HG03175 (cell line): ENCODE measurements around the gene GNG8.

ENCODE experiments used
- ATAC-seq: cut with Tn5 transposase; IDR thresholded peaks from one replicate; pipeline ENCODE4 v1.9.1; 2021; ENCODE audit warnings: mild to moderate bottlenecking, moderate library complexity; ENCODE audit not compliant: unreplicated experiment

The GNG8 gene

DNA sequence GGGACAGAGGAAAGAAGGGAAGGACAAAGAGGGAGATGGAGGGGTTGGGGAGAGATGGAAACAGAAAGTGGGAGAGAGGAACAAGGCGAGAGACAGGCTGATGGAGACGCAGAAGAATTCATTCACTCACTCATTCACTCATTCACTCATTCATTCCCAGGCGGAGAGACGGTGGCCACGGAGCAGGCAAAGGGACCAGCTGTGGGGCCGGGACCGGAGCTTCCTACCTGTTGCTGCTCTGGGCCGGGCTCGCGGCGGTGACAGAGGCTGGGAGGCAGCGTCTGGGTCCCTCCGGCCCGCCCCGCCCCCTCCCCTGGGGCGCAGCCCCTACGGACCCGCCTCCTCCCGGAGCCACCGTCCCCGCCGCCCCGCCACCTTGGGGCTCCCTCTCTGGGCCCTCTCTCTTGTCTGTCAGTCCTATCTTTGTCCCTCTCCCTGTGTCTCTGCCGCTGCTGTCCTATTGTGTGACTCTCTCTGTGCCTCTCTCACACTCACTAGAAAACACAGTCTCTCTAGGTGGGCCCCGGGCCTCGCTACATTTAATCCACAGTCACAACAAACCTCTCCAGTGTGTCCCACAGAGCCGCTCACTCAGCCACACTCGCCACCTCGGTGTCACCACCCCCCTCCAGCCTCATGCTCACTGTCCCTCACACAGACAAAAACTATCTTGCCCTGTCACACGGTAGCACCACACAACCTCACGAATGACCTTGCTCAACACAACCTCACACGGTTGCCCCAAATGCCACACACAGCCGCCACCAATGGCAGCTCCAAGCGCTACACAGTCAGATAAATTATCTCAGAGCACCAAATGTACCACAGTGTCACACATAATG lies at the start of gene GNG8:
Gene GNG8 (minus strand): TSS at position 283 of the 842 bp plus-strand sequence. CDS start 1,520 bp downstream, outside the sequence.
- ATAC-seq, result no peak

DNA sequence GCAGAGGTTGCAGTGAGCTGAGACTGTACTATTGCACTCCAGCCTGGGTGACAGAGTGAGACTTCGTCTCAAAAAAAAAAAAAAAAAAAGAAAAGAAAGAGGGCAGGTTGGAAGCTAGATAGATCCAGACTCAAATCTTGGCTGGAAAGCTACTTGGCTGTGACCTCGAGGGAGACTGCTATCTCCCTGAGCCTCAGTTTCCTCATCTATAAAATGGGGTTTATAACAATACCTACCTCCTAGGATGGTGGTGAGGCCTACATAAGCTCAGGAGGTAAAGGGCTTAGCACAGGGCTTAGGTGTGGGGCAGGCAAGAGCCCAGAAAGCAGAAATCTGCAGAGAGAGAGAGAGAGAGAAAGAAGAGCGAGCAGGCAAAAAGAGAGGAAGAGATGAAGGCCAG lies 49.2 kb upstream of the GNG8 start:
- no peak for ATAC-seq

DNA sequence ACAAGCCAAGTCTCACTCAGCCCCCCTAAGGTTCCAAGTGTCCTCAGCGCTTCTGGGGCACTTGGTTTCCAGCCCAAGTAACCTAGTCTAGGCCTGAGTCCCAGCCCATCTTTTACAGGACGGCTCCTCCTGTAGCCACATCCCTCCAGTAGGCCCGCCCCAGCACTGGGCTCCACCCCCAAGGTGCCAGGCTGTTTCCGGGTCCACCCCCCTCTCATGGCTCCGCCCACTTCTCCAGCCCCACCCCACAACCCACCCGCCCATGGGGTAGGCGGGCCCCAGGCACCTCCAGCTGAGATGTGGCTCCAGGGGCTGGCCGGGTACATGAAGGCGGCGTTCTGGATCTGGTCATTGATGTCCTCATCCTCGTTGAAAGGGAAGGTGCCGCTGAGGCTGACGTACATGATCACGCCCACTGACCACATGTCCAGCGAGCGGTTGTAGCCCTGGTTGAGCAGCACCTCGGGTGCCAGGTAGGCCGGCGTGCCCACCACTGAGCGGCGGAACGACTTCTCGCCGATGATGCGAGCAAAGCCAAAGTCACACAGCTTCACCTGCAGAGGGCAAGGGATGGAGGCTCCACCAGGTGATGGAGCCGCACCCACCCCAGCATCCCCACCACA lies 42.2 kb upstream of the GNG8 start:
- no peak for ATAC-seq

DNA sequence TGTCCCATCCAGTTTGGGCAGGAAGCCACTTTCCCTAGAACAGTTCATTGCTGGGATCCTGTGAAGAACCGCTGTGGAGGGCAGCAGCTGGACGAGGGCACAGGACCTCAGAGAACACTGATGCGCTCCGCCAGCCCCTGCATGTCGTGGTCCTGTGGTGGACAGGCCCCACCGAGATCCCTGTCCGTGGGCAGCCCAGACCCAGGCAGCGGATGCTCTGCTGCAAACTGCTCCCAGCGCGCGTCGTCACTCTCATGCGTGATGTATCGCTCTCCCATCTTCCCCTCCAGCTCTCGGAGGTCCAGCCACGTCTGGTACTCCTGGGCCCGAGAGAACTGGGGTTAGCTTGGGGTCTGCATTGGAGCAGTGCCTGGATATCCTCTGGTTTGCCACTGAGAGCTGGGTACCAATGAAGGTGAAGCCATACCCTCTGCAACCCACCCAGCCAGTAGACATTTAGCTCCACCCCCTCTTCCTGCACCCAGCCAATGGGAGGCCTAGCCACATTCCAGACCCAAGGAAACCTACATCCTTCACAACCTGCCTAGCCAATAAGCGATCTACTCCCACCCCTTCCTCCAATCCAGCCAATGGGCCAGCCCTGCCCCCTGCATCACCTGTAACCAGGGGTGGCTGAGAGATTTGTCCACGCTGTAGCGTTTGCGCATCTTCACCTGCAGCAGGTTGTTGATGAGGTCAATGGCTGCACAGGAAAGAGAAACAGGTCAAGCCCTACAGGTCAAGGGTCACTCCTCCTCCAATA lies 38.6 kb upstream of the GNG8 start:
- ATAC-seq, result no peak

DNA sequence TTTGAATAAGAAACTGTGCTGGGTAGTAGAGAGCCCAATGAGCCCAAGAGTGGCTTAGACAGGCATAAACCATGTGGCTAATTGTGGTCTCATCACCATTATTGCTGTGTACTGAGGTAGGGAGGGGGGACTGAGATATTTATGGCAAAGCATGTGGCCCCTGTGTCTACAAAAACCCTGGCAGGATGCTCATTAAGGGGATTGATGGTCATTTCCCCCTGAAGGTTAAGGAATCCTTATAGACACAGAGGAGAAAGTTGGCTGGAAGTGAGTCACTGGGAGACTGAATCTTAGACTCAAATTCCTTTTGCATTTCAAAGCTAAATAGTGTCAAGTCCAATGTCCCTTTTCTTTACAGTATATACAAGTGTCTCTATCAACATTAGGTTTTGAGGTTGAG lies 34.8 kb upstream of the GNG8 start:
- no peak for ATAC-seq

DNA sequence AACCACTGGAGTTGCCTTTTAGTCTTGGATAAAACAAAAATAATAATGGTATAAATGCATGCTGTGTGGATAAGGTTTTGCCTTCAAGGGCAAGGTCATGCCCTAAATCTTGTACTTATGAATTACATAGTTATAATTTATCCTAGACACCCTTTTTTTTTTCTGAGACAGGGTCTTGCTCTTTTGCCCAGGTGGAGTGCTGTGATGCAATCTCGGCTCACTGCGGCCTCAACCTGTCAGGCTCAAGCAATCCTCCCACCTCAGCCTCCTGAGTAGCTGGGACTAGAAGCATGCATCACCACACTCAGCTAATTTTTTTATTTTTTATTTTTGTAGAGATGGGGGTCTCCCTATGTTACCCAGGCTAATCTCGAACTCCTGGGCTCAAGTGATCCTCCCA lies 32.7 kb upstream of the GNG8 start:
- ATAC-seq, result no peak

DNA sequence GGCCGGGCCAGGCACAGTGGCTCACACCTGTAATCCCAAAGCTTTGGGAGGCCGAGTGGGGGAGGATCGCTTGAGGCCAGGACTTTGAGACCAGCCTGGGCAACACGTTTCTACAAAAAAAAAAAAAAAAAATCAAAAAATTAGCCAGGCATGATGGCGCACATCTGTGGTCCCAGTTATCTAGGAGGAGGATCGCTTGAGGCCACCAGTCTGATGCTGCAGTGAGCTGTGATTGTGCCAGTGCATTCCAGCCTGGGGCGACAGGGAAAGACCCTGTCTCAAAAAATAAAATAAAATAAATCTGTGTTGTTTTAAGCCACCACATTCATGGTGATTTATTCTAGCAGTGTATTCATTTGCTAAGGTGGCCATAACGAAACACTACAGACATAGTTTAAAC lies 29.1 kb upstream of the GNG8 start:
- no peak for ATAC-seq

DNA sequence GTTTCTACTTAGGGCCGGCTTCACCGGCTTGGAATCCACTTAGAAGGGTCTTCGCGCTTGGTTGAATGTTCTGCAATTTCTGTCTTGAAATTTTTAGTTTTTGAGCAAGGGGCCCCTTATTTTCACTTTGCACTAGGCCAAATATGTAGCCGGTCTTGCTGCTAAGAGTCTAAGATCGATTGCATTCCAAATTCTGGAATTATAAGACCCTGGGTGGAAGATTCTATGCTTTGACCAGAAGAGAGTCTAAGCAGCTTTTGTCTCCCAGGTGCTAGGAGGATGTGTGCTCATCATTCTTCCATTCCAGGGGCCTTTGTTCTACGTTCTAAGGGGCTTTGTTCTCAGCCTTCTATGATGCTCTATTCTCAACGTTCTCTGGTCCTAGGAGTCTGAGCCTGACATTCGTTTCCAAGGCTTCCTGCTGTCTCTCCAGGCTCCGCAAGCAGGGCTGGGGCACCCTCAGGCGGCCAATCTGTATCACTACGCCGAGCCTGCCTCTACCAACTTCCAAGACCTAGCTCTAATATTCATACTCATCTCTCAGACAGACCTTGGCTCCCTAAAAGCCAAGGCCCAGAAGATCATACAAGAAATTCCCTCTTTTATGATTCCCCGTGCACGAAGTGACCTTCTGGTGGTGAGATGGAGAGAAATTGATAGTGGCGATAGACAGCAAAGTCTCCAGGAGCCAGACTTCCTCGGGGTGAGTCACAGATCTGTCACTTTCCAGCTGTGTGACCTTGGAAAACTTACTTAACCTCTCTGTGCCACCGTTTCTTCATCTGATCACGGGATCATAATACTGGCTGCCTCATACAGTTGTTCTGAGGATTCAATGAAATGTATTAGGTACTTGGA lies 26.0 kb upstream of the GNG8 start:
- no peak for ATAC-seq

DNA sequence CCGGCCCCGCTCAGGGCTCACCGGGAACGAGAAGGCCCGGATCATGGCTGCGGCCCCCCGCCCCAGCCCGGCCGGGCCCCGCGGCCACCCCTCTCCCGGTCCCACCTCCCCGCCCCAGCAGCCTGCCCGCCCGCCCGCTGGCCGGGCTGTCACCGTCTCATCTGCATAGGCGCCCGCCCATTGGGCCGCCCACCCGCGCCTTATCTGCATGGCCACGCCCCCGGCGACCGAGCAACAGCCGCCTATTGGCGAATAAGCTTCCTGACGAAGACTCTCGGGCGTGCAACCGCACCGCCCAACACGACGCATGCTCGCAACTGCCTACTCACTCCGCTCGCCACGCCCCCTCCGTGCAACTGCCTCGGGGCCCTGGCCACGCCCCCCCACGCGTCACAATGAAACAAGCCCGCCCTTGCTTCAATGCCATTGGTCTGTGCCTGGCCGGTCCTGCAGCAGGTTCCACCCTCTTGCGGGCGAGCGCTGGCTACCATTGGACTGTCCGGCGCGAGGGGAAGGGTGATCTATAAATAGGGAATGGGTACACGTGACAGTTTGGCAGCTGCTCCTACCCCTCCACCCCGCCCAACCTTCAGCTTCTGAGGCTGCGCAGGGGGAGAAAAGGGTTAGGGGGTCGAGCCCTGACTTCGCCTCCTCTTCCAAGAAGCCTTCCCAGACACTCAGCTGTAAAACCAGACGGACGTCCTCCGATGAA lies 25.2 kb upstream of the GNG8 start, which contains the start of gene DACT3:
Gene DACT3 (minus strand): TSS at position 163 of the 712 bp plus-strand sequence. CDS start 118 bp downstream, at position 45.
- peak; percentile 90 for ATAC-seq

DNA sequence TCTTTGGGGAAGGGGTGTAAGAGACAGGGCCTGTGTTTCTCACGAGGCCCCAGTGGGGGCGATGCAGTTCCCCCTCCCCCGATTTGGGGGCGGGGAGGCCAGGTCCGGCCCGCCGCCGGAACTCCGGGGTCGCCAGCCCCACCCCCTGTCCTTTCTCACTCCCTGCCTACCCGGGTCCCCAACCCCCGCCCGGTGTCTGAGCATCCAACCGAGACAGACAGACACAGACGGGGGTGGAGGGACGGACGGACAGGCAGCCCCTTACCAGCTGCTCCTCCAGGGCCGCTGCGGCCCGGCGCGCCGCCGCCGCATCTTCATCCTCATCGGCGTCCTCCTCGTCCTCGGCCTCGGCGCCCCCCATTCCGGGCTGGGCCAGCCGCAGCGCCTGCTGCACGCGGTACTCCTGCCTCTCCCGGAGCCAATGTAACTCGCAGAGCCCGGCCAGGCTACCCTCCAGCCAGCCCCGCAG lies 24.6 kb upstream of the GNG8 start:
- no peak for ATAC-seq

DNA sequence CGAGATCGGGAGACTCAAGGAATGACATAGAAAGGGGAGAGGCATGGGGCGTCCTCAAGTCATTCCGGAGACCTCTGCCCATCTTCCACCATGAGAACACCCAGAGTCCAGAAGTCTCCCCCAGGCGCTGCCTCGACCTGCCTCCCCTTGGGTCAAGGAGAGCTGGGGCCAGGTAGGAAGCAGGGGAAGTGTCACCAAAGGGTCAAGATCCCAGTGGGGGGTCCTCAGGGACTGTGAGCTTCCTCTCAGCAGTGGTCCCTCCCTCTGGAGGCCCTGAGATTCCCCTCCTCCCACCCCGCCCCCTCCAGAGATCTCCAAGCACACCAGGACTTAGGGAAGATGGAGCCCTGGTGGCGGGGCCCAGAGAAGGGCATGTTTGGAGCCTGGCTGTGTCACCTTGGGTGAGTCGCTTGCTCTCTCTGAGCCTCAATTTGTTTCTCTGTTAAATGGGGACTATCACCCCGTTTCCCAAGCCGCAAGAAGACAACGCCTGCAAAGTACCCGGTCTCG lies 24.1 kb upstream of the GNG8 start:
- no peak for ATAC-seq

DNA sequence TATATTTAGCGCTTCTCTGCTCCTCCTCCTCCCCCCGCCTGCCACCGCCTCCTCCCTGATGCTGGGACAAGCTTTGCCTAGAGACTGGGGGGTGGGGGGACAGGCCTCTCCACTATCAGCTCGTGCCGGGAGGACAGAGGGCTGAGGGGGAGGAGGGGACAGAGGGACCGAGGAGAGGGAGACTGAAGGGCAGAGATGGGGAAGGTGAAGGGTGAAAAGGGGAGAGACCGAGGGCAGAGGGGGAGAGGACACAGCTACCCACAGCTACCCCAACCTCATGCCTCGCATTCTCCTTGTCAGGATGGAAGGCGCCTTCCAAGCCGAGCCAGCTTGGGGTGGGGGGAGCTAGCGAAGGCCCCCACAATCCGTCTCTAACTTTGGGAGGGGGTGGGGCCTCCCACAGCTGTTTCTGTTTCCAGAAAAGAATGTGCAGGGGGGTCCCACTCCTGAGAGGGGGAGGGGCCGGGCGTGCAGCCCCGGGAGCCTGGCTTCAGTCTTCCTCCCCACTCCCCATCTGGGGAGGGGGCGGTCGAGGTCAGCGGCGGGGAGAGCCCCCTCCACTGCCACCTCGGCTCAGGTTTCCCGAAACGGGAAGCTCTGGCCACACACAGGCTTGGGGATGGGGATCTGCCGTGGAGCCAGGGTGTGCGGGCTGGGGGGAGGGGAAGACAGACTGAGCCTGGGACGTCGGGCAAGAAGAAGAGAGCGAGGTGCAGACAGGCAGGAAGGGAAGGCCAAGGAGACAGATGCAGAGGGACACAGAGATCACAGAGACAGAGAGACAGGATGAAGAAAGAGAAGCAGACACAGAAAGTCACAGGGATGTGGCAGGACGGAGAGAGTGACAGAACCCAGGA lies 23.4 kb upstream of the GNG8 start:
- ATAC-seq, result no peak

DNA sequence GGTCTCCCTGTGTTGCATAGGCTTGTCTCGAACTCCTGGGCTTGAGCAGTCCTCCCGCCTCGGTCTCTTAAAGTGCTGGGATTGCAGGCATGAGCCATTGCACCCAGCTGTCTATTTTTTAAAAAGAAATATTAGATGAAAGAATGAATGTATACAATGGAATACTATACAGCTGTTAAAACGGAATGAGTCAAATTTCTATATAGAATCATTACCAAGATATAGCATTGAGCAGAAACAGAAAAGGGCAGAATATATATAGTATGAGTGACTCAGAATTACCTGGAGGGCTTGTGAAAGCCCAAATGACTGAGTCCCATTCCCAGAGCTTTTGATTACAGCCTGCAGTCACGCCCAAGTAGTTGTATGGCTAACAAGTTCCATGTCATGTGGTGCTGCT lies 20.5 kb upstream of the GNG8 start:
- no peak for ATAC-seq

DNA sequence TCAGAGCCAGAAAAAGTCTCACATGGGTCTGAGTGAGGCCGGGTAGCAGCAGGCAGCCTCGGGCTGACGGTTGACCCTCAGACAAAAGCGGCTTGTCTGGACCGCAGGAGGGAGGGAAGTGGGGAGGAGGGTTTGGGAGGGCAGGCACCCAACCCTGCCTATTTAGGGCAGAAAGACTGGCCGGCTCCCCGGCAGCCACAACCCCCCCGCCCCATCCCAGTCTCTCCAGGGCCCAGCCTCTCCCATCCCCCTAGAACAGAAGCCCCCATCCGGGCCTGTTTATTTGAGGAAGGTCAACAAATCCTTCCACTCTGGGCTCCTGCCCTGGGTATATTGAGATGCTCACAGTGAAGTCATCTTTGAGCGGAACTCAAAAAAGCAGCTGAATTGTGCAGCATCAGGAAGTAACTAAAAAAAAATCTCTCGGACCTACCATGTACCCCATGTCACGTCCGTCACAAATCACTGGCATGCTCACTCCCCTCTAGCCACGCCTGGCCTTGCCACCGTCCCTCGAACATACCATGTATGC lies 18.7 kb upstream of the GNG8 start:
- no peak for ATAC-seq

DNA sequence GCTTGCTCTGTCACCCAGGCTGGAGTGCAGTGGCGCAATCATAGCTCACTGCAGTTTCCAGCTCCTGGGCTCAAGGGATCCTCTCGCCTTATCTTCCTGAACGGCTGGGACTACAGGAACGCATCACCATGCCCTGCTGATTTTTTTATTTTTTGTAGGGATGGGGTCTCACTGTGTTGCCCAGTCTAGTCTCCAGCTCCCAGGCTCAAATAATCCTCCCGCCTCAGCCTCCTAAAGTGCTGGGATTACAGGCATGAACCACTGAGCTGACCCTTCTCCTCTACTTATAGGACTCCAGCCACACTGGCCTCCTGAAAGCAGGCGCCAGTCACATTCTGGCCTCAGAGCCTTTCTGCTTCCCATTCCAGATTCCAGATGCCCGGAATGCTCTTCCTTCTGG lies 14.4 kb upstream of the GNG8 start:
- no peak for ATAC-seq

DNA sequence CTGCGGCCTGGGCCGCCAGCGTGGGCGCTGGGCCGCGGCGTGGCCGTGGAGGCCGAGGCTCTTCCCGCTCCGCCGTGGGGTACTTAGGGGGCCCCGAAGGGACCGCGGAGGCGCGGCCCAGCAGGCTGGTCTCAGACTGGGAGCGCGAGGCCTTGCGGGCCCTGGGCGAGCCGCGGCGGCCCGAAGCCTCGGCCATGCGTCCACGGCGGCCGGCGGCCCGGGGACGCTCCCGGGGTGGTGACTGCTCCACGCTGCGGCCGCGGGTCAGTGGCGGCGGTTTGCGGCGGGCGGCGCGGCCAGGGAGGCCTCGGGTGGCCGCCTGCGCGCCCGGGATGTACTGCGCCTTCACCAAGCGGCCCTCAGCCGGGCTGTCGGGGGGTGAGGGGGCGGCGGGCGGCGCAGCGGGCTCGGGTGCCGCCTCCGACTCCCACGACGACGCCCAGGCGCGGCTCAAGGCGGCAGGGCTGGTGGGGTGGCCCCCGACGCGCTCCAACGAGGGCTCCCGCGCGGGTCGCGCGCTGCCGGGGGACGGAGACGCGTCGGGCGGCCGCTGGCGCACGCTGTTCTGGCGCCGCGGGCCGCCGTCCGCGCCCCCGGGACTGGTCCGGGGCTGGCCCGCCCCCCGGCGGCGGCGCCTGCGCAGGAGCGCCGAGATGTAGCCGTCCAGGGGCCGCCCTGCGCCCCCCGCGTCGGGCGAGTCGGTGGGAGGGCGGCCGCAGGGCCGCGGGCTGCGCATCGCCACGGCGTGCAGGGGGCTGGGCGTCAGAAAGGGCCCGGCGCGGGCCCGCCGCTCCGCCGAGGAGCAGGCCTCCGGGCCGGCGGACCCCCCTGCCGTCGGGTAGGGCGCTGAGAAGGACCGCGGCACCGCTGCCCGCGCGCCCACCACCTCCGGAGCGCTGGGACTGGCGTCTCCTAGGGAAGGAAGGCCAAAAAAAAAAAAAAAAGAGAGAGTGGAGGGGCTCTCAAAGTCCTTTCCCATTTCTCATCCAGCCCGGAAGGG lies 13.3 kb upstream of the GNG8 start:
- ATAC-seq, result no peak
